Skeletal muscle satellite cell (primary cell): ENCODE data around the gene TAF1B.
A peak's percentile ranks its signal among the peaks of the same experiment; 100 is the strongest.
"Not testable (repeated sequence)": the region's sequence is repeated elsewhere in the genome, so short reads cannot be mapped to it uniquely, and the experiment has no call there.

ENCODE experiments used
- H3K27me3 ChIP-seq: 2 replicates; pipeline ENCODE4 v1.7.0; 2013; ENCODE audit warnings: low read length; ENCODE audit not compliant: control insufficient read depth, insufficient read depth
- H3K36me3 ChIP-seq: 2 replicates; pipeline ENCODE4 v1.7.0; 2013; ENCODE audit warnings: mild to moderate bottlenecking, control low read depth, low read length; ENCODE audit not compliant: insufficient read depth
- H3K4me1 ChIP-seq: 2 replicates; pipeline ENCODE4 v1.7.0; 2013; ENCODE audit warnings: low read length; ENCODE audit not compliant: control insufficient read depth, insufficient read depth
- H3K4me2 ChIP-seq: 2 replicates; pipeline ENCODE4 v1.7.0; 2013; ENCODE audit warnings: mild to moderate bottlenecking, low read length
- H3K4me3 ChIP-seq: 2 replicates; pipeline ENCODE4 v1.7.0; 2013; ENCODE audit warnings: low read length
- H3K9ac ChIP-seq: 2 replicates; pipeline ENCODE4 v1.7.0; 2013; ENCODE audit warnings: mild to moderate bottlenecking, low read depth, low read length, moderate library complexity
- H3K9me3 ChIP-seq: replicated peaks from 2 replicates; pipeline ENCODE4 v1.7.0; 2013; ENCODE audit warnings: mild to moderate bottlenecking, control low read depth, low read length

The TAF1B gene

DNA sequence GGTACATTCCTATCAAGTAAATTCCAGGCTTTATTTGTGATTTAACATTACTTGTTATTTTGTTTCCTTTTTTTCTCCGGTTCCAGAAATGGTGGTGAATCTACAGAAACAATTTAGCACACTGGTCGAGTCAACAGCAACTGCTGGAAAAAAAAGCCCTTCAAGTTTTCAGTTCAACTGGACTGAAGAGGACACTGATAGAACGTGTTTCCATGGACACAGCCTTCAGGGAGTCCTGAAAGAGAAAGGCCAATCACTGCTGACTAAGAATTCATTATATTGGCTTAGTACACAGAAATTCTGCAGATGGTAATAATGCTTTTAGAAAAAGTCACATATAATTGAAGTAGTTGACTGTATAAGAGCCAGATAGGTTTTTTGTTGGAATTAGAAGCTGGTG lies 76.2 kb downstream of the TAF1B start:
- peaks cover 21% of the 10 kb centered on the region for H3K36me3 ChIP-seq
- no peak overlapping the region for H3K9ac ChIP-seq
- H3K4me2 ChIP-seq, result no peak overlapping the region
- no peak overlapping the region for H3K4me3 ChIP-seq
- H3K9me3 ChIP-seq, result no peaks in the 10 kb centered on the region
- no peaks in the 10 kb centered on the region for H3K27me3 ChIP-seq
- H3K4me1 ChIP-seq, result peaks cover 5% of the 10 kb centered on the region

DNA sequence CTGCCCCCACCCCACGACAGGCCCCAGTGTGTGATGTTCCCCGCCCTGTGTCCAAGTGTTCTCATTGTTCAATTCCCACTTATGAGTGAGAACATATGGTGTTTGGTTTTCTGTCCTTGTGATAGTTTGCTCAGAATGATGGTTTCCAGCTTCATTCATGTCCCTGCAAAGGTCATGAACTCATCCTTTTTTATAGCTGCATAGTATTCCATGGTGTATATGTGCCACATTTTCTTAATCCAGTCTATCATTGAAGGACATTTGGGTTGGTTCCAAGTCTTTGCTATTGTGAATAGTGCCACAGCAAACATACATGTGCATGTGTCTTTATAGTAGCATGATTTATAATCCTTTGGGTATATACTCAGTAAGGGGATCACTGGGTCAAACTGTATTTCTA lies 83.7 kb downstream of the TAF1B start:
- not testable (repeated sequence) for H3K9me3 ChIP-seq, H3K4me2 ChIP-seq, H3K4me1 ChIP-seq, H3K4me3 ChIP-seq, H3K27me3 ChIP-seq, H3K9ac ChIP-seq, H3K36me3 ChIP-seq

DNA sequence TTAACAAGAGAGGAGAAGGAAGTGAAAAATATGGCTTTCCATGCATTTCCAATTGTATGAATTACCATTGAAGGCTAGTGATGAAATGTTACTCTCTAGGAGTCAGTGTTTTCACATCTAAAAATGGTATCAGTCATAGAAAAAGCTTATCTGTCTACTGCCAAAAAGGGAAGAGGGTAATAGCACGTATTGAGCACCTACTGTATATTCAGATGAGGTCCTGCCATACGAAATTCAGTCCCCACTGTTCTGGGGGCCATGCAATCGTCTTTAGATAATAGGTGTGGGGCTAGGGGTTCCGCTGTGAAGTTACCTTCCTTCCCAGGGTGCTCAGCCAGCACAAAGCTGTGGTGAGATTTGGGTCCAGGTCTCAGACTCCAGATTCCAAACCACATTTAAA lies 94.0 kb downstream of the TAF1B start:
- Histone ChIP-seq H3K36me3 (peaks cover 14% of the 10 kb centered on the region), H3K4me3 (no peak overlapping the region), H3K9ac (no peak overlapping the region), H3K9me3 (no peaks in the 10 kb centered on the region), H3K4me1 (peaks cover 25% of the 10 kb centered on the region), H3K27me3 (no peaks in the 10 kb centered on the region), H3K4me2 (no peak overlapping the region)

DNA sequence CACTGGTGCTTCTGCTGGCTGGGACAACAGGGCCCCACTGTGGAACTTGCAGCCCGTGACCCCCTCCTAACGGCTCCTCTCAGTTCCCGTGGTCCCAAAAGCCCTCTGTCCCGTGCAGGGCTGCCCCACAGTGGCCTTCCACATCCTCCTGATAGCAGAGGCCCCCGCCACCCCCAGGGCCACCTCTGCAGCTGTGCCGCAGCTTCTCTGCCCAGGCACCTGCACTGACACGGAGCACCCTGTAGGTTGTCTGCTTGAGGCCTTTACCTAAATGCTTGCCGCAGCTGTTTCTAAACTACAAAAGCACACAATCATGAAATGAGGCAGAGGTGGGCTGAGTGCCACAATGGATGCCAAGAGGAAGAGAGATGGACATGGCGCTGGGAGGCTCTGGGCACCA lies 94.7 kb downstream of the TAF1B start:
- Histone ChIP-seq H3K4me1 (peaks cover 25% of the 10 kb centered on the region), H3K36me3 (peaks cover 11% of the 10 kb centered on the region), H3K9ac (no peak overlapping the region), H3K9me3 (no peaks in the 10 kb centered on the region), H3K4me2 (no peak overlapping the region), H3K27me3 (no peaks in the 10 kb centered on the region), H3K4me3 (no peak overlapping the region)

DNA sequence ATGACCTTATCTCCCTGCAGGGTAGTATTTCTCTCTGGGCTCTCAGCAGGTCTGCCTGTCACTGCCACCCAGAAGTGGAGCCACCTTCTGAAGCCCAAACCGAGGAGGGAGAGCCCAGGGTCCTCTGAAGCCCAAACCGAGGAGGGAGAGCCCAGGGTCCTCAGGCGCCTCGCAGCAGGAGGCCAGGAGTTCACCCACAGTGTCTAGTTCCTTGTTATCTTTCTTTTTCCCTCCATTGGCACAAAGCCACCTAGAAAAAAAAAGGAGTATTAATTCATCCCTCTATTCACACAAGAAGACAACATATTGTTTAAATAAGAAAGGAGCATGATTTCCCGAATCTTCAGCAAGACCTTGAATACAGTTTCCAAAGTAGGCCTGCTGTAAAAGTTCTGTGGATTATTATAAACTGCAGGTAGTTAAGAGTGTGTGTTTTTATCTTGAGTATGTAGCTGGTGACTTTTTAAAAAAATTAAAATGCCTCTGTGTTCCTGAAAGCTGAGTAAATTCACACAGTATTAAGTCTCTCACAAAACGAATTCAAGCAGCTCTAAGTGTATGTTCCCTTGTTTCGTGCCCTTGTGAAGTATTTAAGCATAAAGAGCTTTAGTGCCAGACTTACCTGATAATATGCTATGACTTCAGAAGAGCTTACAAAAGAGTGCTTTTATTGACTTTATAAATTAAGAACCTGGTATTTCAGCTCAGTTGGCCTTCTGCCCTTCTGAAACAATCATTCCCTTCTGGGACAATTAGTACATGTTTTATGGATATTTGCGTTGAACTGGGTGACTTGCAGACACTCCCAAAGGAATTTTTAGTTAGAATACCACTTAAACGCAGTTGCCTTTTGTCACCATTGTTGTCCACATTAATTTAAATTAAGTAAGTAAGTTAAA lies 96.6 kb downstream of the TAF1B start:
- Histone ChIP-seq H3K27me3 (peaks cover 7% of the 10 kb centered on the region), H3K4me3 (no peak overlapping the region), H3K4me2 (no peak overlapping the region), H3K4me1 (peaks cover 25% of the 10 kb centered on the region), H3K36me3 (peaks cover 3% of the 10 kb centered on the region), H3K9me3 (no peaks in the 10 kb centered on the region), H3K9ac (no peak overlapping the region)

DNA sequence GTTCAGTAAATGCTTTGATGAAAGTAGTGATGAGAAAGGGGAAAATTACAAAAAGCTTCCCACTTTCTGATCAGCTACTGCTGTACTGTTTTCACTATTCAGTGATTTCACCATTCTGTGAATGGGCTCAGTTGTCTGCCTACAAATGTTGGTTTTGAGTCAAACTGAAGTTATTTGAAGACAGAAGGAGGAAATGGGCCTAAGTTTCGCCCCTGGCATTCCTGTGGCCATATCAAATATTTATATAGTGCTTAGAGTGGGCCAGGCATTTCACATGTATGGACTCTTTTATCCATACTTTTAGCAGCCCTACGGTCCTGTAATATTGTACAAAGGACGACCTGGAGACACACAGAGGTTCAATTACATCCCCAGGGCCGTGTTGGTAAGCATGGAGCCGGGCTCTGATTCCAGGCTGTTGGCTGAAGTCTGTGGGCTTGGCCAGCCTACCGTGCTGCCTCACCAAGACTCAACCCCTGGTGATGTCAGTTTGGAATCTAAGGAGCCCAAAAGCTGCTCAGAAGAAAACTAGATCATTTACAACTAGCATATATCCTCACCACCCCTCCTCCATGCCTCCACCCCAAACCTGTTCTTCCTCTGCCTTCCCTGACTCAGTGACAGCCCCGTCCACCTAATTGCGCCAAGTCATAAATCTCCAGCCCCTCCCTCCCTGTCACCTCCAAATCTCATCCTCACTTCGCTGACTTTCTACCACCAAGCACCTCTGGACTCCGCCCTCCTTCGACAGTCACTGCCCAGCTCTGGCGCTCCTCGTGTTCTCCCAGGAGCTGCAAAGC lies 98.1 kb downstream of the TAF1B start:
- peaks cover 22% of the 10 kb centered on the region for H3K27me3 ChIP-seq
- H3K4me1 ChIP-seq, result peaks cover 25% of the 10 kb centered on the region
- no peaks in the 10 kb centered on the region for H3K9me3 ChIP-seq
- H3K4me2 ChIP-seq, result peak overlapping the region; percentile 62
- H3K4me3 ChIP-seq, result no peak overlapping the region
- H3K36me3 ChIP-seq, result peaks cover 3% of the 10 kb centered on the region
- H3K9ac ChIP-seq, result peak overlapping the region; percentile 43

DNA sequence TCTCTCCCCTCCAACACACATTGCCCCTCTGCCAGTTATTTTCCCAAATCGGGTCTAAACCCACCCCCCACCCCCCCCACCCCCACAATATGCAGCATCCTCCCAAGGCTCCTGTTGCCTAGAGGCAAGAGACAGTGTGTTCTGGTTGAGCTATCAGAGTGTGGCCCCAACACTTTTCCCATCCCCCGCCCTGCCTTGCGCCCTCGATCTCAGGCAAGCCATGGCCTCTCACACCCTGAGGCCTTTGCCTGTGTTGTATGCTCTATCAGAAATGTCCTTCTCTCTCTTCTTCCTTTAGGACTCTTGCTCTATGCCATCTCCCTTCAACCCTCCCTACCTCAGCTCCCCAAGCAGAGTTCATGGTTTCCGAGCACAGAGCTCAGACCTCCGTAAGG lies 98.7 kb downstream of the TAF1B start:
- Histone ChIP-seq H3K4me2 (peak overlapping the region; percentile 62), H3K9ac (no peak overlapping the region), H3K27me3 (peaks cover 28% of the 10 kb centered on the region), H3K9me3 (no peaks in the 10 kb centered on the region), H3K4me1 (peaks cover 25% of the 10 kb centered on the region), H3K4me3 (no peak overlapping the region), H3K36me3 (peaks cover 3% of the 10 kb centered on the region)

DNA sequence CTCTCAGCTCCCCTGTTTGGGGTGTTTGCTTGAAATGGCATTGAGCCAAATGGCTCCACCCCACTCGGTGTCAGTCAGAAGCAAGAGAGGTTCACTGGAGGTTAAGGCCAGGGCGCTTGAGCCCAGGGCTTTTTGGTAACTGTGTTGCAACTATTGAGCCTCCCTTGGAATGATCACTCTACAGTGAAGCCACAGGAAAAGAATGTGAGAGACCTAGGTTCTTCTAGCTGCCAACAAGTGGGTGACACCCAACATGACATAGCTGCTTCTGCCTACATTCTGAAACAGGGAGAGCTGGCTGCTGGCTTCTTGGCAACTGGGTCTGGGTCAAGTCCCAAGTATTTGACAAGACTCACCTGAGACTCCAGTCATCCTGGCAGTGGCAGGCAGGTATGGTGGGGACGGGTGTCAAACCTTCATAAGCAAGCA lies 101.1 kb downstream of the TAF1B start:
- peaks cover 25% of the 10 kb centered on the region for H3K4me1 ChIP-seq
- no peak overlapping the region for H3K9ac ChIP-seq
- H3K4me2 ChIP-seq, result no peak overlapping the region
- H3K9me3 ChIP-seq, result no peaks in the 10 kb centered on the region
- no peak overlapping the region for H3K4me3 ChIP-seq
- peaks cover 32% of the 10 kb centered on the region for H3K27me3 ChIP-seq
- no peaks in the 10 kb centered on the region for H3K36me3 ChIP-seq

DNA sequence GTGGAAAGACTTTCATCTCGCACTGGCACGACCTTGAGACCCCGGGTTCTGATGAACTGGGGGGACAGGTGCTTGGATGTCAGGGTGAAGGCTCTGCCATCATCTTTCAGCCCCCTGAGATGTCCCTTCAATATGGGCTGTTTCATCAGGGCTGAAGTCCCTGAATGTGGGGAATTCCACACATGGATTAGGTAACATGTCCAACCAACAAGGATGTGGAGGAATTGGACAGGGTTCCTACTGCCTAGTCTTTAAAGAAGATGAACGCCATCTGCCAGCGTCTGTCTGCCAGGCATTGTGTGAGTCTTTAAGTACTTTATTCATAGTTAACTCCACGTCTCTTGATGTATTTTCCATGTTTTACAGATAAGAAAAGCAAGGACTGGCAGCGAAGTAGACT lies 102.3 kb downstream of the TAF1B start:
- H3K9me3 ChIP-seq, result no peaks in the 10 kb centered on the region
- H3K4me2 ChIP-seq, result no peak overlapping the region
- H3K4me3 ChIP-seq, result no peak overlapping the region
- no peaks in the 10 kb centered on the region for H3K36me3 ChIP-seq
- peaks cover 34% of the 10 kb centered on the region for H3K27me3 ChIP-seq
- peaks cover 16% of the 10 kb centered on the region for H3K4me1 ChIP-seq
- H3K9ac ChIP-seq, result no peak overlapping the region

DNA sequence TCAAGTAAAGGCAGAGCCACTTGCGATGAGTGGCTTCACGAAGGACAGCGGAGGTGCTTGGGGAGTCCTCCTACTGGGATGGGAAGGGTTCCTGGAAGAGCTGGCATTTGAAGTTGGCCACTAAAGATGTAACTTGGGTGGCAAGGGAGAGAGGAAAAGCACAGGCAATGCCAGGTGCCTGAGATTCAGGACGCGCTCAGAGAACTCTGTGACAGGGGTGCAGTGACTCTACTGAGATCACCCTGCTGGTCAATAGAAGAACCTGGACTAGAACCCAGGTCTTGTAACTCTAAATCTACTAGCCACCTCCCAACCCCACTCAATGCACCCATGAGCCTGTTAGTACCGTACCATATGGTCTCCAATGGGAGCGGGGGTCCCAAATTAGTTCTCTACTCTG lies 102.8 kb downstream of the TAF1B start:
- H3K4me1 ChIP-seq, result peaks cover 11% of the 10 kb centered on the region
- H3K36me3 ChIP-seq, result no peaks in the 10 kb centered on the region
- peaks cover 34% of the 10 kb centered on the region for H3K27me3 ChIP-seq
- H3K9me3 ChIP-seq, result no peaks in the 10 kb centered on the region
- H3K9ac ChIP-seq, result no peak overlapping the region
- no peak overlapping the region for H3K4me3 ChIP-seq
- H3K4me2 ChIP-seq, result no peak overlapping the region

DNA sequence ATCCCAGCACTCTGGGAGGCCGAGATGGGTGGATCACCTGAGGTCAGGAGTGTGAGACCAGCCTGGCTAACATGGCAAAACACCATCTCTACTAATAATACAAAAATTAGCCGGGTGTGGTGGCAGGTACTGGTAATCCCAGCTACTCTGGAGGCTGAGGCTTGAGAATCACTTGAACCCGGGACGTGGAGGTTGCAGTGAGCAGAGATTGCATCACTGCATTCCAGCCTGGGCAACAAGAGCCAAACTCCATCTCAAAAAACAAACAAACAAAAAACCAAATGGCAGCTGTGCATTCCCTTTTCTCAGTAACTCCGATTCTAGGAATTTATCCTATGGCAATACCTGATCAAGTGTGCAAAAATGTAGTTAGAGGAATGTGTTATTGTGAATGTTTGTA lies 103.5 kb downstream of the TAF1B start:
- no peak overlapping the region for H3K4me3 ChIP-seq
- H3K9ac ChIP-seq, result no peak overlapping the region
- no peaks in the 10 kb centered on the region for H3K9me3 ChIP-seq
- no peak overlapping the region for H3K4me2 ChIP-seq
- no peaks in the 10 kb centered on the region for H3K36me3 ChIP-seq
- H3K4me1 ChIP-seq, result peaks cover 4% of the 10 kb centered on the region
- H3K27me3 ChIP-seq, result peaks cover 34% of the 10 kb centered on the region
